HepG2 (cell line): Measurements from ENCODE around the gene ZNF740. TPM values are rescaled to one million over a fixed set of nuclear protein-coding genes. Genes with fewer than 3 reads are reported as not detected.

Experiments
- CEBPG ChIP-seq: IDR thresholded peaks from 2 replicates; pipeline ENCODE4 v1.6.1; 2016
- DPF2 ChIP-seq: sonication (generic); formaldehyde crosslinking; IDR thresholded peaks from 2 replicates; pipeline ENCODE4 v1.4.0; 2020; ENCODE audit warnings: mild to moderate bottlenecking, low read depth, missing genetic modification reagents, borderline replicate concordance
- HOXA3 ChIP-seq: sonication (generic); formaldehyde crosslinking; IDR thresholded peaks from 2 replicates; pipeline ENCODE4 v1.5.0; 2020; ENCODE audit warnings: missing genetic modification reagents
- KDM3A ChIP-seq: IDR thresholded peaks from 2 replicates; pipeline ENCODE4 v1.6.1; 2018; ENCODE audit warnings: low read depth, missing compliant biosample characterization
- KDM5A ChIP-seq: fragments of 200-600 bp; sonication (generic); IDR thresholded peaks from 2 replicates; pipeline ENCODE4 v1.7.0; 2018; ENCODE audit warnings: antibody characterized with exemption, mild to moderate bottlenecking, low read length, borderline replicate concordance
- MTA3 ChIP-seq: sonication (generic); formaldehyde crosslinking; IDR thresholded peaks from 2 replicates; pipeline ENCODE4 v1.4.0; 2020; ENCODE audit warnings: missing genetic modification reagents
- NCOR1 ChIP-seq: fragments of 200-600 bp; sonication (generic); IDR thresholded peaks from 2 replicates; pipeline ENCODE4 v1.7.0; 2017; ENCODE audit warnings: antibody characterized with exemption, low read length, borderline replicate concordance
- SOX5 ChIP-seq: IDR thresholded peaks from 2 replicates; pipeline ENCODE4 v1.6.1; 2016; ENCODE audit warnings: borderline replicate concordance
- SP5 ChIP-seq: IDR thresholded peaks from 2 replicates; pipeline ENCODE4 v1.6.1; 2016; ENCODE audit warnings: low read depth, borderline replicate concordance
- STAG1 ChIP-seq: sonication (generic); formaldehyde crosslinking; IDR thresholded peaks from 2 replicates; pipeline ENCODE4 v1.4.0; 2020; ENCODE audit warnings: missing genetic modification reagents
- WIZ ChIP-seq: sonication (generic); formaldehyde crosslinking; IDR thresholded peaks from 2 replicates; pipeline ENCODE4 v1.5.1; 2020; ENCODE audit warnings: mild to moderate bottlenecking, missing genetic modification reagents
- ZFYVE20 ChIP-seq: sonication (generic); formaldehyde crosslinking; IDR thresholded peaks from 2 replicates; pipeline ENCODE4 v1.8.0; 2023; ENCODE audit warnings: low read depth, mild to moderate bottlenecking, moderate library complexity, missing genetic modification reagents, borderline replicate concordance
- ZMYM4 ChIP-seq: sonication (generic); formaldehyde crosslinking; IDR thresholded peaks from 2 replicates; pipeline ENCODE4 v1.8.1; 2023; ENCODE audit warnings: mild to moderate bottlenecking, missing genetic modification reagents
- ZNF543 ChIP-seq: sonication (generic); formaldehyde crosslinking; IDR thresholded peaks from 2 replicates; pipeline ENCODE4 v1.4.0; 2020; ENCODE audit warnings: mild to moderate bottlenecking, missing genetic modification reagents
- ZNF607 ChIP-seq: sonication (generic); formaldehyde crosslinking; IDR thresholded peaks from 2 replicates; pipeline ENCODE4 v1.5.1; 2020; ENCODE audit warnings: missing genetic modification reagents, mild to moderate bottlenecking, borderline replicate concordance
- polyA plus RNA-seq, 8 experiments: library from polyadenylated mRNA; depleted of rRNA in 3 of 8; stranded (reverse) in 7 of 8; unstranded in 1 of 8; fragments of >200 nt; fragmentation: Illumina TruSeq in 4 of 8; extraction: Trizol in 4 of 8; gene quantifications; 2 replicates each; pipeline versions ENCODE4 v1.2.1 to v1.2.3, GENCODE V29; 2011 to 2016; ENCODE audit warnings: low read depth in 4 of 8, missing spikeins in 1 of 8, mixed read lengths in 1 of 8; ENCODE audit not compliant: insufficient read depth in 1 of 8
- total RNA-seq, 5 experiments: library from RNA; depleted of rRNA; stranded (reverse); fragments of >200 nt; fragmentation: Illumina TruSeq; extraction: Trizol; gene quantifications; 2 replicates each; pipeline ENCODE4 v1.2.3, GENCODE V29; 2016; ENCODE audit warnings: low read depth in 1 of 5
- TF ChIP-seq, protein P1 (sequence below): IDR thresholded peaks from 2 replicates; pipeline ENCODE4 v1.6.1; 2012; ENCODE audit warnings: low read length, improper control_type of control experiment
- TF ChIP-seq, protein P2 (sequence below): sonication (generic); formaldehyde crosslinking; IDR thresholded peaks from 2 replicates; pipeline ENCODE4 v1.5.0; 2020; ENCODE audit warnings: mild to moderate bottlenecking, missing genetic modification reagents, borderline replicate concordance

The ZNF740 gene
- total and polyA plus RNA-seq, 2 of the 13 experiments (the other 11 are each of a cell fraction or from before 2014, with no cell fraction given) = 16.9 to 19.0 TPM

GRCh38 chr12:53180220-53180930 is at the start of gene ZNF740, which contains the start of gene CSAD (continued):
- TF ChIP-seq, protein P1, sequence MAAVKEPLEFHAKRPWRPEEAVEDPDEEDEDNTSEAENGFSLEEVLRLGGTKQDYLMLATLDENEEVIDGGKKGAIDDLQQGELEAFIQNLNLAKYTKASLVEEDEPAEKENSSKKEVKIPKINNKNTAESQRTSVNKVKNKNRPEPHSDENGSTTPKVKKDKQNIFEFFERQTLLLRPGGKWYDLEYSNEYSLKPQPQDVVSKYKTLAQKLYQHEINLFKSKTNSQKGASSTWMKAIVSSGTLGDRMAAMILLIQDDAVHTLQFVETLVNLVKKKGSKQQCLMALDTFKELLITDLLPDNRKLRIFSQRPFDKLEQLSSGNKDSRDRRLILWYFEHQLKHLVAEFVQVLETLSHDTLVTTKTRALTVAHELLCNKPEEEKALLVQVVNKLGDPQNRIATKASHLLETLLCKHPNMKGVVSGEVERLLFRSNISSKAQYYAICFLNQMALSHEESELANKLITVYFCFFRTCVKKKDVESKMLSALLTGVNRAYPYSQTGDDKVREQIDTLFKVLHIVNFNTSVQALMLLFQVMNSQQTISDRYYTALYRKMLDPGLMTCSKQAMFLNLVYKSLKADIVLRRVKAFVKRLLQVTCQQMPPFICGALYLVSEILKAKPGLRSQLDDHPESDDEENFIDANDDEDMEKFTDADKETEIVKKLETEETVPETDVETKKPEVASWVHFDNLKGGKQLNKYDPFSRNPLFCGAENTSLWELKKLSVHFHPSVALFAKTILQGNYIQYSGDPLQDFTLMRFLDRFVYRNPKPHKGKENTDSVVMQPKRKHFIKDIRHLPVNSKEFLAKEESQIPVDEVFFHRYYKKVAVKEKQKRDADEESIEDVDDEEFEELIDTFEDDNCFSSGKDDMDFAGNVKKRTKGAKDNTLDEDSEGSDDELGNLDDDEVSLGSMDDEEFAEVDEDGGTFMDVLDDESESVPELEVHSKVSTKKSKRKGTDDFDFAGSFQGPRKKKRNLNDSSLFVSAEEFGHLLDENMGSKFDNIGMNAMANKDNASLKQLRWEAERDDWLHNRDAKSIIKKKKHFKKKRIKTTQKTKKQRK = no peak
- TF ChIP-seq NCOR1 (peak; percentile 49; the same call in 1 of the 2 replicates), ZMYM4 (CRISPR knock-in tag) (peak; percentile 68), CEBPG (no peak), SOX5 (CRISPR knock-in tag) (peak; percentile 23; the same call in 1 of the 2 replicates), ZFYVE20 (no peak), STAG1 (CRISPR knock-in tag) (no peak), ZNF607 (CRISPR knock-in tag) (peak; percentile 84), WIZ (no peak), SP5 (CRISPR knock-in tag) (peak; percentile 74; the same call in 1 of the 2 replicates), DPF2 (CRISPR knock-in tag) (no peak), KDM5A (peak; percentile 75; the same call in 1 of the 2 replicates), MTA3 (CRISPR knock-in tag) (no peak), HOXA3 (peak; percentile 84), KDM3A (peak; percentile 66; the same call in 1 of the 2 replicates), ZNF543 (CRISPR knock-in tag) (peak; percentile 30; the same call in 1 of the 2 replicates)
- TF ChIP-seq, protein P2, sequence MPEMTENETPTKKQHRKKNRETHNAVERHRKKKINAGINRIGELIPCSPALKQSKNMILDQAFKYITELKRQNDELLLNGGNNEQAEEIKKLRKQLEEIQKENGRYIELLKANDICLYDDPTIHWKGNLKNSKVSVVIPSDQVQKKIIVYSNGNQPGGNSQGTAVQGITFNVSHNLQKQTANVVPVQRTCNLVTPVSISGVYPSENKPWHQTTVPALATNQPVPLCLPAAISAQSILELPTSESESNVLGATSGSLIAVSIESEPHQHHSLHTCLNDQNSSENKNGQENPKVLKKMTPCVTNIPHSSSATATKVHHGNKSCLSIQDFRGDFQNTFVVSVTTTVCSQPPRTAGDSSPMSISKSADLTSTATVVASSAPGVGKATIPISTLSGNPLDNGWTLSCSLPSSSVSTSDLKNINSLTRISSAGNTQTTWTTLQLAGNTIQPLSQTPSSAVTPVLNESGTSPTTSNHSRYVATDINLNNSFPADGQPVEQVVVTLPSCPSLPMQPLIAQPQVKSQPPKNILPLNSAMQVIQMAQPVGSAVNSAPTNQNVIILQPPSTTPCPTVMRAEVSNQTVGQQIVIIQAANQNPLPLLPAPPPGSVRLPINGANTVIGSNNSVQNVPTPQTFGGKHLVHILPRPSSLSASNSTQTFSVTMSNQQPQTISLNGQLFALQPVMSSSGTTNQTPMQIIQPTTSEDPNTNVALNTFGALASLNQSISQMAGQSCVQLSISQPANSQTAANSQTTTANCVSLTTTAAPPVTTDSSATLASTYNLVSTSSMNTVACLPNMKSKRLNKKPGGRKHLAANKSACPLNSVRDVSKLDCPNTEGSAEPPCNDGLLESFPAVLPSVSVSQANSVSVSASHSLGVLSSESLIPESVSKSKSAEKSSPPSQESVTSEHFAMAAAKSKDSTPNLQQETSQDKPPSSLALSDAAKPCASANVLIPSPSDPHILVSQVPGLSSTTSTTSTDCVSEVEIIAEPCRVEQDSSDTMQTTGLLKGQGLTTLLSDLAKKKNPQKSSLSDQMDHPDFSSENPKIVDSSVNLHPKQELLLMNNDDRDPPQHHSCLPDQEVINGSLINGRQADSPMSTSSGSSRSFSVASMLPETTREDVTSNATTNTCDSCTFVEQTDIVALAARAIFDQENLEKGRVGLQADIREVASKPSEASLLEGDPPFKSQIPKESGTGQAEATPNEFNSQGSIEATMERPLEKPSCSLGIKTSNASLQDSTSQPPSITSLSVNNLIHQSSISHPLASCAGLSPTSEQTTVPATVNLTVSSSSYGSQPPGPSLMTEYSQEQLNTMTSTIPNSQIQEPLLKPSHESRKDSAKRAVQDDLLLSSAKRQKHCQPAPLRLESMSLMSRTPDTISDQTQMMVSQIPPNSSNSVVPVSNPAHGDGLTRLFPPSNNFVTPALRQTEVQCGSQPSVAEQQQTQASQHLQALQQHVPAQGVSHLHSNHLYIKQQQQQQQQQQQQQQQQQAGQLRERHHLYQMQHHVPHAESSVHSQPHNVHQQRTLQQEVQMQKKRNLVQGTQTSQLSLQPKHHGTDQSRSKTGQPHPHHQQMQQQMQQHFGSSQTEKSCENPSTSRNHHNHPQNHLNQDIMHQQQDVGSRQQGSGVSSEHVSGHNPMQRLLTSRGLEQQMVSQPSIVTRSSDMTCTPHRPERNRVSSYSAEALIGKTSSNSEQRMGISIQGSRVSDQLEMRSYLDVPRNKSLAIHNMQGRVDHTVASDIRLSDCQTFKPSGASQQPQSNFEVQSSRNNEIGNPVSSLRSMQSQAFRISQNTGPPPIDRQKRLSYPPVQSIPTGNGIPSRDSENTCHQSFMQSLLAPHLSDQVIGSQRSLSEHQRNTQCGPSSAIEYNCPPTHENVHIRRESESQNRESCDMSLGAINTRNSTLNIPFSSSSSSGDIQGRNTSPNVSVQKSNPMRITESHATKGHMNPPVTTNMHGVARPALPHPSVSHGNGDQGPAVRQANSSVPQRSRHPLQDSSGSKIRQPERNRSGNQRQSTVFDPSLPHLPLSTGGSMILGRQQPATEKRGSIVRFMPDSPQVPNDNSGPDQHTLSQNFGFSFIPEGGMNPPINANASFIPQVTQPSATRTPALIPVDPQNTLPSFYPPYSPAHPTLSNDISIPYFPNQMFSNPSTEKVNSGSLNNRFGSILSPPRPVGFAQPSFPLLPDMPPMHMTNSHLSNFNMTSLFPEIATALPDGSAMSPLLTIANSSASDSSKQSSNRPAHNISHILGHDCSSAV (CRISPR knock-in tag) = no peak
